ENCODE measurements around the gene SORBS1. TPM values are rescaled to one million over a fixed set of nuclear protein-coding genes. Genes with fewer than 3 reads are reported as not detected.

Gene SORBS1
- total and polyA plus RNA-seq, 8 donors: 11.4 to 25.6 (median 16.8) TPM

- DNase-seq (no peak), FAIRE-seq (no peak), ATAC-seq (no peak)
- 91% methylated on average over 4 of the region's 4 CpGs for WGBS, 2 donors
- intact Hi-C loops (cut with DNase I): loop anchor here in 1 of 3 donors (10.0 kb wide), 1 partner anchor 70 kb away; no protein-coding TSS in a partner anchor
- Histone ChIP-seq H3K27ac (no peak overlapping the region), H3K27me3 (no peaks in the 10 kb centered on the region), H3K4me1 (peaks cover 0 to 6% (median 0%) of the 10 kb centered on the region in 3 donors), H3K4me3 (no peak overlapping the region), H3K36me3 (no peaks in the 10 kb centered on the region), H3K9me3 (no peaks in the 10 kb centered on the region)
- TF ChIP-seq CTCF (IDR thresholded peaks at IDR 0.05): no peak
These were observed 36.1 kb downstream of the SORBS1 start for GRCh38 chr10:95525033-95525418.

GRCh38 chr10:95524358-95525032, 36.7 kb downstream of the SORBS1 start:
- TF ChIP-seq CTCF (IDR thresholded peaks at IDR 0.05): no peak
- no peak overlapping the region for H3K27ac ChIP-seq
- DNase-seq: no peak

GRCh38 chr10:95522117-95522516, 39.1 kb downstream of the SORBS1 start:
- no peaks in the 10 kb centered on the region for H3K9me3 ChIP-seq
- 98 to 100% methylated on average over 2 of the region's 2 CpGs for WGBS, 2 donors
- no peak overlapping the region for H3K4me3 ChIP-seq
- H3K27me3 ChIP-seq: no peaks in the 10 kb centered on the region
- FAIRE-seq: no peak
- no peak for TF ChIP-seq CTCF (IDR thresholded peaks at IDR 0.05)
- no peak overlapping the region for H3K27ac ChIP-seq
- H3K36me3 ChIP-seq: no peaks in the 10 kb centered on the region
- intact Hi-C loops (cut with DNase I): loop anchor here in 1 of 3 donors (10.0 kb wide), 1 partner anchor 73 kb away; no protein-coding TSS in a partner anchor
- ATAC-seq: no peak
- DNase-seq: no peak
- peaks cover 19 to 24% (median 24%) of the 10 kb centered on the region in 3 donors for H3K4me1 ChIP-seq

More at GRCh38 chr10:95524358-95525032, 36.7 kb downstream of the SORBS1 start:
- H3K36me3 ChIP-seq: no peaks in the 10 kb centered on the region
- 94 to 97% methylated on average over 7 of the region's 7 CpGs for WGBS, 2 donors
- FAIRE-seq: no peak
- no peak for ATAC-seq
- no peaks in the 10 kb centered on the region for H3K9me3 ChIP-seq
- intact Hi-C loops (cut with DNase I): loop anchor here in 1 of 3 donors (10.0 kb wide), 1 partner anchor 70 kb away; no protein-coding TSS in a partner anchor
- no peak overlapping the region for H3K4me3 ChIP-seq
- peaks cover 0 to 5% (median under 1%) of the 10 kb centered on the region in 3 donors for H3K4me1 ChIP-seq
- no peaks in the 10 kb centered on the region for H3K27me3 ChIP-seq

GRCh38 chr10:95520617-95521016, 40.6 kb downstream of the SORBS1 start:
- no peaks in the 10 kb centered on the region for H3K36me3 ChIP-seq
- FAIRE-seq (no peak), ATAC-seq (no peak), DNase-seq (no peak)
- H3K27ac ChIP-seq: no peak overlapping the region
- TF ChIP-seq CTCF (IDR thresholded peaks at IDR 0.05): no peak
- H3K4me3 ChIP-seq: no peak overlapping the region
- intact Hi-C loops (cut with DNase I): loop anchor here in 1 of 3 donors (10.0 kb wide), 1 partner anchor 74 kb away; no protein-coding TSS in a partner anchor
- 97 to 100% methylated on average over 1 of the region's 1 CpG for WGBS, 2 donors
- peaks cover 27 to 35% (median 32%) of the 10 kb centered on the region in 3 donors for H3K4me1 ChIP-seq
- H3K27me3 ChIP-seq: no peaks in the 10 kb centered on the region
- no peaks in the 10 kb centered on the region for H3K9me3 ChIP-seq

Data from pancreas (tissue), 10 donors.